ENCODE measurements around the gene RENBP.

- no peak for TF ChIP-seq CTCF (IDR thresholded peaks at IDR 0.05)
- no peak for TF ChIP-seq POLR2A (IDR thresholded peaks at IDR 0.05)
These were observed 55.3 kb downstream of the RENBP start for GRCh38 chrX:153889123-153889522.
